ENCODE results near the gene COA1. TPM values are rescaled to one million over a fixed set of nuclear protein-coding genes. Genes with fewer than 3 reads are reported as not detected.

The COA1 gene
- total and polyA plus RNA-seq, 9 of the 15 experiments (the other 6 are each of a cell fraction or from before 2014, with no cell fraction given) = 98.9 to 463 (median 181) TPM

DNA sequence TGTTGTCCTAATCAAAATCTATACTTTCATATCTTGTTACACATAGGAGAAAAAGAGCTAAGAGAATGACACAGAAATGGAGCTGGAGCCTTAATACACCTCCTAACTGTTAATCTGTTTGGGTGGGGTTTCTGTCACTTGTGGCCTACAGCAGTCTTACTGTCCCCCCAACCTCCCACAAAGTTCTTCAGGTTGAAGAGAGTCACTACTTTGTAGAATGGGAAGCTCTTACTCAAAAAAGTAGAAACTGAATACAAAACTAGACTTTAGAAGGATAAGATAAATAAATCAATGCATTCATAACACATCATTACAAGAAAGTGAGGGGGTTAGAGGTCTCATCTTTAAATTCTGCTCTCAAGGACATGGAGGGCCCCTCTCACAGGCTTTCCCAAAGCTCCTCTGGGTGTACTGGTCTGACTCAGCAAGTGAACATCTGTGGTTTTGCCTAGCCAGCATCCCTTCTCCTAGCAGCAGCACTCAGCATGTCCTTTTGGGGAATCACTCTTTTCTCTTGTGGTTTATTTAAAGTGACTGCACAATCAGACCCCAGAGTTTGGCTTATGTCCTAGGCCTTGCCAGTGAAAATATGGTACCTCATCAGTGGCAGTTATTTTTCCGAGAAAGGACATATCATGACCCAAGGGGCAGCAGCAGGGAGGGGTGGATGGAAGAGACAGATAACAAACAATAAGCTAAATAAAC is 27.2 kb upstream of the COA1 start (continued):
- TF ChIP-seq, protein P1, sequence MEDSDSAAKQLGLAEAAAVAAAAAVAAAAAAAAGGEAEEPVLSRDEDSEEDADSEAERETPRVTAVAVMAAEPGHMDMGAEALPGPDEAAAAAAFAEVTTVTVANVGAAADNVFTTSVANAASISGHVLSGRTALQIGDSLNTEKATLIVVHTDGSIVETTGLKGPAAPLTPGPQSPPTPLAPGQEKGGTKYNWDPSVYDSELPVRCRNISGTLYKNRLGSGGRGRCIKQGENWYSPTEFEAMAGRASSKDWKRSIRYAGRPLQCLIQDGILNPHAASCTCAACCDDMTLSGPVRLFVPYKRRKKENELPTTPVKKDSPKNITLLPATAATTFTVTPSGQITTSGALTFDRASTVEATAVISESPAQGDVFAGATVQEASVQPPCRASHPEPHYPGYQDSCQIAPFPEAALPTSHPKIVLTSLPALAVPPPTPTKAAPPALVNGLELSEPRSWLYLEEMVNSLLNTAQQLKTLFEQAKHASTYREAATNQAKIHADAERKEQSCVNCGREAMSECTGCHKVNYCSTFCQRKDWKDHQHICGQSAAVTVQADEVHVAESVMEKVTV (CRISPR knock-in tag; IDR thresholded peaks at IDR 0.05) = no peak
- TF ChIP-seq SRSF1 (IDR thresholded peaks at IDR 0.05; ENCODE audit: low read depth, low read length) = no peak
- TF ChIP-seq NFYB (IDR thresholded peaks at IDR 0.05; ENCODE audit: extremely low read depth, insufficient read length) = no peak
- TF ChIP-seq, protein P2, sequence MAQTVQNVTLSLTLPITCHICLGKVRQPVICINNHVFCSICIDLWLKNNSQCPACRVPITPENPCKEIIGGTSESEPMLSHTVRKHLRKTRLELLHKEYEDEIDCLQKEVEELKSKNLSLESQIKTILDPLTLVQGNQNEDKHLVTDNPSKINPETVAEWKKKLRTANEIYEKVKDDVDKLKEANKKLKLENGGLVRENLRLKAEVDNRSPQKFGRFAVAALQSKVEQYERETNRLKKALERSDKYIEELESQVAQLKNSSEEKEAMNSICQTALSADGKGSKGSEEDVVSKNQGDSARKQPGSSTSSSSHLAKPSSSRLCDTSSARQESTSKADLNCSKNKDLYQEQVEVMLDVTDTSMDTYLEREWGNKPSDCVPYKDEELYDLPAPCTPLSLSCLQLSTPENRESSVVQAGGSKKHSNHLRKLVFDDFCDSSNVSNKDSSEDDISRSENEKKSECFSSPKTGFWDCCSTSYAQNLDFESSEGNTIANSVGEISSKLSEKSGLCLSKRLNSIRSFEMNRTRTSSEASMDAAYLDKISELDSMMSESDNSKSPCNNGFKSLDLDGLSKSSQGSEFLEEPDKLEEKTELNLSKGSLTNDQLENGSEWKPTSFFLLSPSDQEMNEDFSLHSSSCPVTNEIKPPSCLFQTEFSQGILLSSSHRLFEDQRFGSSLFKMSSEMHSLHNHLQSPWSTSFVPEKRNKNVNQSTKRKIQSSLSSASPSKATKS (CRISPR knock-in tag; IDR thresholded peaks at IDR 0.05) = no peak
- TF ChIP-seq HNRNPK (IDR thresholded peaks at IDR 0.05; ENCODE audit: low read depth, low read length, poor library complexity, severe bottlenecking) = no peak
- TF ChIP-seq, protein P3, sequence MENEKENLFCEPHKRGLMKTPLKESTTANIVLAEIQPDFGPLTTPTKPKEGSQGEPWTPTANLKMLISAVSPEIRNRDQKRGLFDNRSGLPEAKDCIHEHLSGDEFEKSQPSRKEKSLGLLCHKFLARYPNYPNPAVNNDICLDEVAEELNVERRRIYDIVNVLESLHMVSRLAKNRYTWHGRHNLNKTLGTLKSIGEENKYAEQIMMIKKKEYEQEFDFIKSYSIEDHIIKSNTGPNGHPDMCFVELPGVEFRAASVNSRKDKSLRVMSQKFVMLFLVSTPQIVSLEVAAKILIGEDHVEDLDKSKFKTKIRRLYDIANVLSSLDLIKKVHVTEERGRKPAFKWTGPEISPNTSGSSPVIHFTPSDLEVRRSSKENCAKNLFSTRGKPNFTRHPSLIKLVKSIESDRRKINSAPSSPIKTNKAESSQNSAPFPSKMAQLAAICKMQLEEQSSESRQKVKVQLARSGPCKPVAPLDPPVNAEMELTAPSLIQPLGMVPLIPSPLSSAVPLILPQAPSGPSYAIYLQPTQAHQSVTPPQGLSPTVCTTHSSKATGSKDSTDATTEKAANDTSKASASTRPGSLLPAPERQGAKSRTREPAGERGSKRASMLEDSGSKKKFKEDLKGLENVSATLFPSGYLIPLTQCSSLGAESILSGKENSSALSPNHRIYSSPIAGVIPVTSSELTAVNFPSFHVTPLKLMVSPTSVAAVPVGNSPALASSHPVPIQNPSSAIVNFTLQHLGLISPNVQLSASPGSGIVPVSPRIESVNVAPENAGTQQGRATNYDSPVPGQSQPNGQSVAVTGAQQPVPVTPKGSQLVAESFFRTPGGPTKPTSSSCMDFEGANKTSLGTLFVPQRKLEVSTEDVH (IDR thresholded peaks at IDR 0.05; ENCODE audit: low read depth, partially characterized antibody) = no peak
- TF ChIP-seq, protein P4, sequence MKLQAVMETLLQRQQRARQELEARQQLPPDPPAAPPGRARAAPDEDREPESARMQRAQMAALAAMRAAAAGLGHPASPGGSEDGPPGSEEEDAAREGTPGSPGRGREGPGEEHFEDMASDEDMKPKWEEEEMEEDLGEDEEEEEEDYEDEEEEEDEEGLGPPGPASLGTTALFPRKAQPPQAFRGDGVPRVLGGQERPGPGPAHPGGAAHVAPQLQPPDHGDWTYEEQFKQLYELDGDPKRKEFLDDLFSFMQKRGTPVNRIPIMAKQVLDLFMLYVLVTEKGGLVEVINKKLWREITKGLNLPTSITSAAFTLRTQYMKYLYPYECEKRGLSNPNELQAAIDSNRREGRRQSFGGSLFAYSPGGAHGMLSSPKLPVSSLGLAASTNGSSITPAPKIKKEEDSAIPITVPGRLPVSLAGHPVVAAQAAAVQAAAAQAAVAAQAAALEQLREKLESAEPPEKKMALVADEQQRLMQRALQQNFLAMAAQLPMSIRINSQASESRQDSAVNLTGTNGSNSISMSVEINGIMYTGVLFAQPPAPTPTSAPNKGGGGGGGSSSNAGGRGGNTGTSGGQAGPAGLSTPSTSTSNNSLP (IDR thresholded peaks at IDR 0.05; ENCODE audit: borderline replicate concordance, low read depth, low read length) = no peak
- TF ChIP-seq, protein P5, sequence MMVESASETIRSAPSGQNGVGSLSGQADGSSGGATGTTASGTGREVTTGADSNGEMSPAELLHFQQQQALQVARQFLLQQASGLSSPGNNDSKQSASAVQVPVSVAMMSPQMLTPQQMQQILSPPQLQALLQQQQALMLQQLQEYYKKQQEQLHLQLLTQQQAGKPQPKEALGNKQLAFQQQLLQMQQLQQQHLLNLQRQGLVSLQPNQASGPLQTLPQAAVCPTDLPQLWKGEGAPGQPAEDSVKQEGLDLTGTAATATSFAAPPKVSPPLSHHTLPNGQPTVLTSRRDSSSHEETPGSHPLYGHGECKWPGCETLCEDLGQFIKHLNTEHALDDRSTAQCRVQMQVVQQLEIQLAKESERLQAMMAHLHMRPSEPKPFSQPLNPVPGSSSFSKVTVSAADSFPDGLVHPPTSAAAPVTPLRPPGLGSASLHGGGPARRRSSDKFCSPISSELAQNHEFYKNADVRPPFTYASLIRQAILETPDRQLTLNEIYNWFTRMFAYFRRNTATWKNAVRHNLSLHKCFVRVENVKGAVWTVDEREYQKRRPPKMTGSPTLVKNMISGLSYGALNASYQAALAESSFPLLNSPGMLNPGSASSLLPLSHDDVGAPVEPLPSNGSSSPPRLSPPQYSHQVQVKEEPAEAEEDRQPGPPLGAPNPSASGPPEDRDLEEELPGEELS (CRISPR knock-in tag; IDR thresholded peaks at IDR 0.05; ENCODE audit: borderline replicate concordance) = no peak
- TF ChIP-seq MEF2A (IDR thresholded peaks at IDR 0.05; ENCODE audit: control insufficient read depth, low read depth, low read length) = no peak
- no peak for TF ChIP-seq POLR2G (IDR thresholded peaks at IDR 0.05; ENCODE audit: low read depth, low read length)
- TF ChIP-seq SAP30 (IDR thresholded peaks at IDR 0.05; ENCODE audit: borderline replicate concordance, insufficient read depth, low read depth, low read length, poor library complexity, severe bottlenecking) = no peak
